ENCODE results near the gene PARD3B.

Gene PARD3B

DNA sequence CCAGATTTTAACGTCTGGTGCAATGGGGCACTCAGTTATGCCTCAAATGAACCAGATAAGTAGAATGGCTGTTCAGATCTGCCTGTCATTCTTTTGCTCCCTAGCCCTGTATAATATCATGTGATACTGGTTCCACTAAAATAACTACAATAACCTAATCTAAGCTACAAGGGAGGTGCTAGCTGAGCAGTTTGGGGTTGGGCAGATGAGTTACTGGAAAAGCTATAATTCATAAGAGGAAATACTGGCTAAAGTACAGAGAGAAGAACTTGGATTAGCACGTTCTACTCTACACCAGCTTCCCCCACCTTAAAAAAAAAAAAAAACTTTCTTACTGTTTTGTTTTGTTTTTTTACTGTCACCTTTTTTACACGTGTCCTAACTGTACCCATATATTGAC lies 953.7 kb downstream of the PARD3B start:
- in situ Hi-C loops (cut with MboI; ENCODE audit: low sequenced_read_pairs, unreplicated experiment) = no loop called here
- no peak for DNase-seq (ENCODE audit: low spot score)
- TF ChIP-seq, protein P1, sequence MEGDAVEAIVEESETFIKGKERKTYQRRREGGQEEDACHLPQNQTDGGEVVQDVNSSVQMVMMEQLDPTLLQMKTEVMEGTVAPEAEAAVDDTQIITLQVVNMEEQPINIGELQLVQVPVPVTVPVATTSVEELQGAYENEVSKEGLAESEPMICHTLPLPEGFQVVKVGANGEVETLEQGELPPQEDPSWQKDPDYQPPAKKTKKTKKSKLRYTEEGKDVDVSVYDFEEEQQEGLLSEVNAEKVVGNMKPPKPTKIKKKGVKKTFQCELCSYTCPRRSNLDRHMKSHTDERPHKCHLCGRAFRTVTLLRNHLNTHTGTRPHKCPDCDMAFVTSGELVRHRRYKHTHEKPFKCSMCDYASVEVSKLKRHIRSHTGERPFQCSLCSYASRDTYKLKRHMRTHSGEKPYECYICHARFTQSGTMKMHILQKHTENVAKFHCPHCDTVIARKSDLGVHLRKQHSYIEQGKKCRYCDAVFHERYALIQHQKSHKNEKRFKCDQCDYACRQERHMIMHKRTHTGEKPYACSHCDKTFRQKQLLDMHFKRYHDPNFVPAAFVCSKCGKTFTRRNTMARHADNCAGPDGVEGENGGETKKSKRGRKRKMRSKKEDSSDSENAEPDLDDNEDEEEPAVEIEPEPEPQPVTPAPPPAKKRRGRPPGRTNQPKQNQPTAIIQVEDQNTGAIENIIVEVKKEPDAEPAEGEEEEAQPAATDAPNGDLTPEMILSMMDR (IDR thresholded peaks at IDR 0.05; ENCODE audit: borderline replicate concordance, control extremely low read depth, extremely low read depth, insufficient read depth, missing control alignments) = no peak

GRCh38 chr2:205500065-205500464 lies 954.8 kb downstream of the PARD3B start:
- TF ChIP-seq, protein P1 (IDR thresholded peaks at IDR 0.05; ENCODE audit: borderline replicate concordance, control extremely low read depth, extremely low read depth, insufficient read depth, missing control alignments) = no peak
- no peak for DNase-seq (ENCODE audit: low spot score)
- in situ Hi-C loops (cut with MboI; ENCODE audit: low sequenced_read_pairs, unreplicated experiment) = no loop called here

- in situ Hi-C loops (cut with MboI; ENCODE audit: low sequenced_read_pairs, unreplicated experiment) = no loop called here
- TF ChIP-seq, protein P1 (IDR thresholded peaks at IDR 0.05; ENCODE audit: borderline replicate concordance, control extremely low read depth, extremely low read depth, insufficient read depth, missing control alignments) = no peak
- no peak for DNase-seq (ENCODE audit: low spot score)
Observed at GRCh38 chr2:205500951-205501350, 955.7 kb downstream of the PARD3B start.

DNA sequence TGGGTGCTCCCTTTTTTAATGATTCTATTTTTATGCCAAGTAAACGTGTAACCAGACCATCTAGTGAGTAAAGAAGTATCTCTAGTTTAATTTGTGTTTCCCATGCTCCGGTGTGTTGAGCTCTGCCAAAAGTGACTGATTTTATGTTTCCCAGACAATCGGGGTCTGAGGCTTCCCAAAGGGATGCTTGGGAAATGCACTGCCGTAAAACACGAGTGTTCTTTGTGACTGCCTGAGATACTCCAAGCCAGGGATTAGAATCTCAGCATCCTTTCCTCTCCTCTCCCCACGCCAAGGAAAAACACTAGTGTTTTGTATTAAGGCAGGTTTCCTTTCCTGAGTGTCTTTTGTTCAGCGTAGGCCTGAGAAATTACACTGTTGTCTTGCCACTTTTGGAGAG lies 956.6 kb downstream of the PARD3B start:
- in situ Hi-C loops (cut with MboI; ENCODE audit: low sequenced_read_pairs, unreplicated experiment) = no loop called here
- TF ChIP-seq, protein P1 (IDR thresholded peaks at IDR 0.05; ENCODE audit: borderline replicate concordance, control extremely low read depth, extremely low read depth, insufficient read depth, missing control alignments) = no peak
- no peak for DNase-seq (ENCODE audit: low spot score)

GRCh38 chr2:205505371-205505770 lies 960.1 kb downstream of the PARD3B start:
- no peak for DNase-seq (ENCODE audit: low spot score)
- TF ChIP-seq, protein P1 (IDR thresholded peaks at IDR 0.05; ENCODE audit: borderline replicate concordance, control extremely low read depth, extremely low read depth, insufficient read depth, missing control alignments) = no peak
- in situ Hi-C loops (cut with MboI; ENCODE audit: low sequenced_read_pairs, unreplicated experiment) = no loop called here

- TF ChIP-seq, protein P1 (IDR thresholded peaks at IDR 0.05; ENCODE audit: borderline replicate concordance, control extremely low read depth, extremely low read depth, insufficient read depth, missing control alignments) = no peak
- in situ Hi-C loops (cut with MboI; ENCODE audit: low sequenced_read_pairs, unreplicated experiment) = no loop called here
- no peak for DNase-seq (ENCODE audit: low spot score)
Observed at GRCh38 chr2:205509655-205510054, 964.4 kb downstream of the PARD3B start.

DNA sequence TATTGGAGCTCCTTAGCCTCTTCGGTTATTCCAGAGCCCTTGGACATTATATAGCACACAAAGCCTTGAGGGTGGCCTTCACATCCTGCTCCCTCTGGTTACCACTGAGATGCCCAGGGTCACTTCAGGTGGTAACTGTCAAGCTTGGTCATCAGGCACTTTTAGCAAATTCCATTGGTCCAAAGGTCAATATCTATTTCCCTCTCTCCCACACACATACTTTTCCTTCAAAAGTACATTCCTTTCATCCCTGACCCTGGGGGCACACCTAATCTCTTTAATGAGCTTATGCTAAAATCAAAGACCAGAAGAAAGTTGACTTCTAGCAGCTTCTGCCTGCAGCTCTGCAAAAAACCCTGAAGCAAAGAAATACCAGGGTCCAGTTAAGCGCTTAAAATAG lies 965.1 kb downstream of the PARD3B start:
- TF ChIP-seq, protein P1 (IDR thresholded peaks at IDR 0.05; ENCODE audit: borderline replicate concordance, control extremely low read depth, extremely low read depth, insufficient read depth, missing control alignments) = no peak
- in situ Hi-C loops (cut with MboI; ENCODE audit: low sequenced_read_pairs, unreplicated experiment) = no loop called here
- no peak for DNase-seq (ENCODE audit: low spot score)

Data from GM13976 (cell line).